HG03432 (cell line): Measurements from ENCODE around the gene ADGRL1.
"Not testable (repeated sequence)": the region's sequence is repeated elsewhere in the genome, so short reads cannot be mapped to it uniquely, and the experiment has no call there.

Experiments used
- ATAC-seq: cut with Tn5 transposase; IDR thresholded peaks from one replicate; pipeline ENCODE4 v1.9.1; 2021; ENCODE audit warnings: mild to moderate bottlenecking, moderate library complexity; ENCODE audit not compliant: unreplicated experiment

ADGRL1 gene

DNA sequence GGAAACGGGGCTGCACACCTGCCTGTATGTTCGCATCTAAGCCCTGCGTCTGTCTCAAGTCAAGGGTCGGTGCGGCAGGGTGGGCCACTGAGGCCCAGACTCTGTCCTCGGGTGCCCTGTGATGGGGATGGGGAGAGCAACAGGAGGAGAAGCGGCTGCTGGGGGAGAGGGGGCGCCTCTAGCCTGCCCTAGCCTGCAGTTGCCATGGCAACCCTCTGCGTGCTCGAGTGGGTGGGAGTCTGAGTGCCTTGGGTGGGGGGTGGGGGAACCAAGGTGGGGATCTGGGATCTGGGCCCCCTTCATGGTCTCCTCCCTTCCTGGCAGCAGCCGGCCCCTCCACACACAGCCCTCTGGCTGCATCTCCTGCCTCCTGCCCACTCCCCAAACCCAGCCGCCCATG, 10.8 kb downstream of the ADGRL1 start:
- not testable (repeated sequence) for ATAC-seq

DNA sequence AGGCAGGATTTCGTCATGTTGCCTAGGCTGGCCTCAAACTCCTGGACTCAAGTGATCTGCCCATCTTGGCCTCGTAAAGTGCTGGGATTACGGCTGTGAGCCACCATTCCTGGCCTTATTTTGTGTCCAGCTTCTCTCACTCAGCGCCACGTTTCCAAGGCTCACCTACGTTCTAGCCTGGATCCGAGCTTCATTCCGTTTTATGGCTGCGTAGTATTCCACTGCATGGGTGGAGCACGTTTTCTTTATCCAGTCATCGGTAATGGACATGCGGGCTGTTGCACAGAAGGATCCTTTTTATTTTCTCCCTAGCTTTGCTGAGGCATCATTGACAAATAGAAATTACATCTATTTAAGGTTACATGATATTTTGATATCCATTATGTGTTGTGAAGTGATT, 16.6 kb downstream of the ADGRL1 start:
- no peak for ATAC-seq

DNA sequence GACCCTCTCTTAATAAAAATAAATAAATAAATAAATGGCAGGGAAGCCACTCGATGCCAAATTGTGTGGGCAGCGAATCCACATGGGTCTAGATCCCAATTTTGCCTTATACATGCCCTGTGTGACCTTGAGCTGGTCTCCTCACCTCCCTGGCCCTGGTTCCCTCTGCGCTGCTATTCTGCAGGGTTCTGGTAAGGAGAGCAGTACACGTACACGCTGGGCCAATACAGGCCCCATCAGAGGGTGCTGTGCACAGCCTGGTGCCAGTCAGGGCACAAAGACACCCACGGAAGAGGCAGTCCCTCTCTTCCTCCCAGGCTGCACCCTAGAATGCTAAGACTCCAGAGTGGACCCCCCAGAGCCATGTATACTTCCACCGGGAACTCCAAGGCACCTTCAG, 17.9 kb downstream of the ADGRL1 start:
- not testable (repeated sequence) for ATAC-seq

DNA sequence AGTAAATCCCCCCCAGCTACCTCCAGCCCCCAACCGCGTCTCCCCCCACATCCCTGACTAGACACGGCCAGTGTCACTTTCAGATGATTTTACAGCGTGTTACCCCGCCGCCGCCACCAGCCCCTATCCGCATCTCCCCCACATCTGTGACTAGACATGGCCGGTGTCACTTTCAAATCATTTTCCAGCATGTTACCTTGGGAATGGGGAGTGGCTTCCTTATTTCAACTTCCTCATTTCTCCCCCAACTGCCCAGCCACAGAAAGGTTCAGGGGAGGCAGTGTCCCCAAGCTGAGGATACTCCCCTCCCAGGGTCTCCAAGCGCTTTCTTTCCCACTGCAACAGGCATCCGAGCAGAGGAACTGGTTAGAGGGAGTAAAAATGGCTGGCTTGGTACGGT, 18.4 kb downstream of the ADGRL1 start:
- ATAC-seq, result no peak

DNA sequence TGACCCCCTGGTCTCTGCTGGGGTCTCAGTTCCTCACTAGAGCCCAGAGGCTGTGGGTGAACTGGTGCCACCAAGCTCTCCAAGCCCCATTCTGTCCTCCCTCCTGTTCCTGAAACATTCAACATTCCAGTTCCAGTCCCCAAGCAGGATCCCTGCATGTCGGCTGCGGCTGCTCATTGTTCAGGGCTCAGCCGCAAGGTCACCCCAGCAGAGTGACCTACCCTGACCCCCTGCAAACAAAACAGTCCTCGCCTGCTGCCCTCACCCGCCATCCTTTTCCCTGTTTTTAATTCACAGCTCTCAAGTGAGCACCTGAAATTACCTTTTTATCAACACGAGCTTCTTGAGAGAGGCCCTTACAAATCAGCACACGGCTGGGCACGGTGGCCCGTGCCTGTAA, 19.3 kb downstream of the ADGRL1 start:
- not testable (repeated sequence) for ATAC-seq

DNA sequence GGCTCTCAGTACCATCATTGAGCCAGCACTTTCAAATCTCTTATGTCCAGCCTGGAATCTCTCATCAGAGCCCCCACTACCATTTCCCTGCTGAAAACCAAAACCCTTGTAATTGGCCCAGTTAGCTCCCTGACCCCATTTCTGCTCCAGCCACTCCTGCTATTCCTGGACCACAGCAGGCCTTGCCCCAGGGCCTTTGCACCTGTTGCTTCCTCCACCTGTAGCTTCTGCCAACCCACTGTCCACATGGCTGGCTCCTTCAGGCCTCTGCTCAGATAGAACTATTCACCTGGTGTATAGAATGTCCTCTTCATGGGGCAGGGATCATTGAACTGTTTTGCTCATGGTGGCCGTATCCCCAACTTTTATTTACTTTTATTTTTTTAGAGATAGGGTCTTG, 20.3 kb downstream of the ADGRL1 start:
- ATAC-seq, result not testable (repeated sequence)

DNA sequence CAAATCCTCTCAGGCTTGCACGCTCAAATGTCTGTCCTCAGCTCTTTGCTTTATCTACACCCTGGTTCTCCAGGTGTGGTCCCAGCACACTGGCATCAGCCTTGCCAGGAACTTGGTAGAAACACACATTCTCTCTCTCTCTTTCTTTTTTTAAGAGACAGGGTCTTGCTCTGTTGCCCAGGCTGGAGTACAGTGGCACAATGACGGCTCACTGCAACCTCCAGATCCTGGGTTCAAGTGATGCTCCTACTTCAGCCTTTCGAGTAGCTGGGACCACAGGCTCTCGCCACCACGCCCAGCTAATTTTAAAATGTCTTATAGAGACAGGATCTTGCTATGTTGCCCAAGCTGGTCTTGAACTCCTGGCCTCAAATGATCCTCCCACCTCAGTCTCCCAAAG, 20.8 kb downstream of the ADGRL1 start:
- ATAC-seq, result no peak

DNA sequence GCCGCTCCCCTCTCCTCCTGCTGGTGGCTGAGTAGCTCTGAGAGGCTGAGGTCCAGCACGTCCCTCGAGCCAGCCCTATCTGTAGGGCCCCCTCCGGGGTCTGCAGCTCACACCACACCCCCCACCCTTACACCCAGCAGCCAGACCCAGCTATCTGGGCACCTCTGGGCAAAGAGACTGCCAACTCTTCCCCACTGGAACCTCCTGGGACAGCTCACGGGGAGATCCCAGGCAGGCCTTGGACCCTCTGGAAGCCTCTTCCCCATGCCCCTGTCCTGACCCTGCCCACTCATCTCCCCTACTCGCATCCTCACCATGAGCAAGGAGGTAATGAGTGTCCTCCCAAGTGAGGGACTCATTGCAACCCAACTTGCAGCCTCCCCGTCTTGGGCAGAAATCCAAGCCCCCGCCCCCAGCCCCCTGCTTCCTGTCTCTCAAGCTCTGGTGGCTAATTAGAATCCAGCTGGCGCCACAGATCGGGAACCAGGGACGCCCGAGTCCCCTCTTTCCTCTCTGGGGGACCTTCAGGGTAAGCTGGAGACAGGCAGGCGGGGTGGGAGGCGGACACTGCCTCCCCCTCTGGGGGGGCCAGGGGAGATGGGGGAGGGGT, 22.1 kb downstream of the ADGRL1 start:
- no peak for ATAC-seq

DNA sequence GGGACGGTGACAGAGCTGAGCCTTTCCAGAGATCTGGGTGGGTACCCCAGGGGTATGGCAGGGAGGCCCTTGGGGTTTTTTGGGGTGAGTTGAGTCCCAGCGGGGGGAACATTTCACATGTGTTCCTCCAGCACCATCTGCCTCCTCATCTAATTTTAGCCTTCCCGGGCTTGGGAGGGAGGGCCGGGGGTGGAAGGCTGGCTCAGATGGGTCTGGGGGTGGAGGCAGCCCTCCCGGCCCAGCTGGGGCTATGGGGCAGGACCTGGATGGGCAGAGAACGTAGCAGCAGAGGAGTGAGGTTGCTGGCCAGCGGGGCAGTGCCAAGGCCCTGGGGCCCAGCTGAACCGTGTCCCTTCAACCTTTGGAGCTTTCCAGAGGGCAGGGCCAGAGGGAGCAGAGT, 23.5 kb downstream of the ADGRL1 start:
- no peak for ATAC-seq

DNA sequence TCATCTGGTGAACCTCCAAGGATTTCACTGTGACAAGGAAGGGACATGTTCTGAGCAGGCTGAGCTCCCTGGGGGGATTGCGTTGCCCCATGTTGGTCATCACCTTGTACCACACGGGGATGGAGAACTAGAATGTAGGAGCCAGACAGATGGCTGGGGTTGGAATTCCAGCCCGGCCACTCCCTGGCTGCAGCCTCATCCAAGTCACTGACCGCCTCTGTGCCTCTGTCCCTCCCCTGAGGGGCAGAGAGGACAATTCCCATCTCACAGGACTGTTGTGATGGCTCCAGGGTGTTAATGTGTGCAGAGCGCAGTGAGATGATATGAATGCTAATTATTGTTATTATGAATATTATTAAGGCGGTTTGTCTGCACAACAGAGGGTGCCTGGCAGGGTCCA, 24.1 kb downstream of the ADGRL1 start:
- ATAC-seq, result no peak

DNA sequence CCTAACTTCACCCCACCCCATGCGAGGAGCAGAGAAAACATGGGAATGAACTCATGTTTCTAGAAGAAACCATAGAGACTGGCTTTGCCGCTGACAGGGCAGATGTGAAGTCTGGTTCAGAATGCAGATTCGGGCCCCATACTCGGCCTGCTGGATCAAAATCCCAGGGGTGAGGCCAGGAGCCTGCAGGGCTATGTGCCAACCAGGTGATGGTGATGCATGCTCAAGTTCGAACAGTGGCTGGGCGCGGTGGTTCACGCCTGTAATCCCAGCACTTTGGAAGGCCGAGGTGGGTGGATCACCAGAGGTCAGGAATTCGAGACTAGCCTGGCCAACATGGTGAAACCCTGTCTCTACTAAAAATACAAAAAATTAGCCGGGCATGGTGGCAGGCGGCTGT, 24.8 kb downstream of the ADGRL1 start:
- not testable (repeated sequence) for ATAC-seq

DNA sequence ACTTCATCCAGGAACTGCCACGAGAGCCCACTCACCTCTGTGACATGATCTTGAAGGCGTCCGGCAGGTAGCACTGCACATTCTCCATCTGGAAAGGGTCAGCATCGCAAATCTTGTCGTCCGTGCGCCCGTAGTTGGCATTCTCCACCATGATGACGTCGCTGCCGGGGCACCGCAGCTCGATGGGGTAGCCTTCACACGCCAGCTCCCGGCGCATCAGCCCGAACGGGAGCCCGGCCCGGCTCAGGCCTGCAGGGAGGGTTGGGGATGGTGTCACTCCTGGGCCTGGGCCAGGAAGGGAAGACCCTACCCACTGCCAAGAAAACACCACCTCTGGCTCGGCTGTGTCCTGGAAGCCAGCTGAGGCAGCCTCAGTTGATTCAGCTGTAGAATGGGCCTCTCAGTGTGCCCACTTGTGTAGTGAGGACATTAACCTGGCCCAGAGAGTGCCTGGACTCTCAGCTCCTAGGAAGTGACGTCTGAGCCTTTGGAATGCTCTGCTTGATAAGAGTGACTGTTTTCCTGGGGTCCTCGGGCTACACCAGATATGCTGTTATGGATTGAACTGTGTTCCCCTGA, 28.4 kb downstream of the ADGRL1 start:
- no peak for ATAC-seq

DNA sequence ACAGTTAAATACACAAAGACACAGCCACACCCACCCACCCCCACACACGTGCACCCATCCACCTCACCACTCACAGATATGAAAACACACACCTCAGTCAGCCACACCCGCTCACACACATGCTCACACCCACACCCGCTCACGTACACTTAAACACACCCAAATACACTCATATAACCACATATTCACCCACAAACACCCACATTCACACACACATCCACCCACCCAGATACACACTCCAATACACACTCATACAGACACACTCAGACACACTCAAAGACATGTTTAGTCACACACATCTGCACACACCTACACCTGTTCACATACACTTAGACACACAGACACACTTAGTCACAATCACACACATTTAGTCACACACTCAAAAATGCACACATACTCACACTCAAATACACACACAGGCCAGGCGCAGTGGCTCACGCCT, 30.6 kb downstream of the ADGRL1 start:
- ATAC-seq, result no peak

DNA sequence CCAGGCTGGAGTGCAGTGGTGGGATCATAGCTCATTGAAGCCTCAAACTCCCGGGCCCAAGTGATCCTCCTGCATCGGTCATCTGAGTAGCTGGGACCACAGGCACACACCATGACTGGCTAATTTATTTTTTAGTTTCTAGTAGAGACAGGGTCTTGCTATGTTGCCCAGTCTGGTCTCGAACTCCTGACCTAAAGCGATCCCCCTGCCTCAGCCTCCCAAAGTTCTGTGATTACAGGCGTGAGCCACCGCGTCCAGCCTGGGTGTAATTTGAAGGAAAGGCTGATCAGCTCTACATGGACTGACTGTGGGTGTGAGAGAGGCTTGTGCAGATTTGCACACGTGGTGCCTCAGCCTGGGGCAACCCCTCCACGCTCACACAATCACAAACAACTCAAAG, 31.1 kb downstream of the ADGRL1 start:
- ATAC-seq, result no peak

DNA sequence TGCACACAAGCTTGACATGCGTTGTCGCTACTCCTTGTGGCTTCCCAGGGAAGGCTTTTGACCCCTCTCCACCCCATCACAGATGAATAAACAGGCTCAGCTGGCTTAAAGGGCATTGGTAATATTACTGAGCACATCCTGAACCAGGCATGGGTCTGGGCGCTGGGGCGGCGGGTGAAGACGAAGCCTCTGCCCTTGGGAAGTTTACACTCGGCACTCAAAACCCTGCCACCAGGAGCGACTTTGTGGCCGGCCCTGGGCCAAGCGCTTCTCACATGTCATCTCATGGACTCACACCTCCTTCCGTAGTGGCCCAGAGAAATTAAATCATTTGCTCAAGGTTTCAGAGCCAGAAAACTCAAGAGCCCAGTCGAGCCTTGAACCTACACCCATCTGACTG, 37.0 kb downstream of the ADGRL1 start:
- no peak for ATAC-seq

DNA sequence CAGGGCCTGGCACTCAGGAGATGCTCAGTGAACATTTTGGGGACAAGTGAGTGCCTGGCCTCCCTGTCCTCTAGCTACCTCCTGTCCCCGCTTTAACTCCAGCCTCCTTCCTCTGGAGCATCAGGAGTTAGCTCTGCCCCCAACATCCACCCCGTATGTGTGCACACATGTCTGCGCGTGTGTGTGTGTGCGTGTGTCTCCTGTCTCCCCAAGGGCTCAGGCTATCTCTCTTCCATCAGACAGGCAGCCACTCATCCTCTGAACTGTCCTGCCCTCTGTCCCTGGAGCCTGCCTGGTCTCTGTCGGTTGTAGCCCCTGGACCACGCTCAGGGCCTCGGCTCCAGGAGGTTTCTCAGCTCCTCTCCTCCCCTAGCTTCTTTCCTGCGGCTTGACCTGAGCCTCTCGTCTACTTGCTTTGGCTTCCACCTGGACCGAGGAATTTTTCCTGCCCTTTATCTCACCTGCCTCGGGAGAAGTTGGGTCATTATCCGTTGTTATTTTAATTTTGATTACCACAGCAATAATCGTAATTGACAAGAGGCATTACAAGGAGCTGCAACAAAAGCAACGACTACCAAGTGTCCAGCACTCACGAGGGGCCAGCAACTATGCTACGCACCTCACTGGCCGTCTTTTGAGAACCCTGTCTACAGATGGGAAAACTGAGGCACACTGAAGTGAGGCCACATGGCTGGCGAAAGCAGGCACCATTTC, 37.6 kb downstream of the ADGRL1 start:
- no peak for ATAC-seq

DNA sequence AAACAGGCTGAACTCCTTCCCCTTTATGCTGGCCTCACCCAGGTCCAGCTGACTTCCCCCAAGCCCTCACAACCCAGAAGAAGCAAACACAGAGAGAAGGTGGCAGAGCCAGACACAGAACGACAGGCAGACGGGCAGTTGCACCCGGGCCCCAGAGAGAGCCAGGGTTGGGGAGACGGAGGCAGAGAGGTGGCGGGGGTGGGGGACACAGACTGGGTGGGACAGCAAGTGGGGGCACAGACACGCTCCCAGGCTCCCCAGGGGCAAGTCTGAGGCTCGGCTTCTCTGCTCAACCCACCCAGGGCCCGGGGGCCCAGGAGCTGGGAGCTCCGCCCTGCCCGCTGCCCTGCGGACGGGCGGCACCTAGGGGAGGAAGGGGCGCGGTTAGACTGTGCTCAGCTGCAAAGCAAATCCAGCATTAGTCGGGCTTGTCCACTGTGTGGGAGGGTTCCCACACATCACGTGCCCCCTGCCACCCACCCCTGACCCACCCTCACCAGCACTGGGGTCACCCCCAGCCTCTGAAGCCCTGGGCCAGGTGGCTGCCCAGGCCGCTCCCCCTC, 38.3 kb downstream of the ADGRL1 start:
- no peak for ATAC-seq

DNA sequence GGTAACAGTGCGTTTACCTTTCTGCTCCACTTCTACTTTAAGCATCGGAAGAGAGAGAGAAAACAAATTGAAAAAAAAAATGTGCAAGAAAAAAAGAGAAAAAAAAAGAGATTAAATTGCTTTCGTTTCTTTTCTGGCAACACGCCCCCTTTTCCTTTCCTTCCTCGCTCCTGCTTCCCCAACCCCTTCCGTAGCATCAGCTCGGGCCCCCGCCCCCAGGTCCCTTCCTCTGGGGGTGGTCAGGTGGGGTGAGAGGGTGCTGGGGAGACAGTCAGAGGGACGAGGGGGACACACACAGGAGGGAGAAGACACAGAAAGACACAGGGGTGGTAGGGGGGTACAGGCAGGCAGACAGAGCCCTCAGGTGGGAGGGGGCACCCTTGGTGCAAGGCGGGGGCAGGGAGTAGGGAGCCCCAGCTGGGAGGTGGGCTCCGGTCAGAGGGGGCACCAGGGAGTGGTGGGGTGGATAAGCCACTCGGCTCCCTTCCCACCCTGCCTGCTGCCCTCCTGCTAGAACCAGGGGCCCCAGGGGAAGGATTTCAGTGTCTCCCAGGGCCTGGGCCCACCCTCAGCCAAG, 38.9 kb downstream of the ADGRL1 start:
- ATAC-seq, result no peak

DNA sequence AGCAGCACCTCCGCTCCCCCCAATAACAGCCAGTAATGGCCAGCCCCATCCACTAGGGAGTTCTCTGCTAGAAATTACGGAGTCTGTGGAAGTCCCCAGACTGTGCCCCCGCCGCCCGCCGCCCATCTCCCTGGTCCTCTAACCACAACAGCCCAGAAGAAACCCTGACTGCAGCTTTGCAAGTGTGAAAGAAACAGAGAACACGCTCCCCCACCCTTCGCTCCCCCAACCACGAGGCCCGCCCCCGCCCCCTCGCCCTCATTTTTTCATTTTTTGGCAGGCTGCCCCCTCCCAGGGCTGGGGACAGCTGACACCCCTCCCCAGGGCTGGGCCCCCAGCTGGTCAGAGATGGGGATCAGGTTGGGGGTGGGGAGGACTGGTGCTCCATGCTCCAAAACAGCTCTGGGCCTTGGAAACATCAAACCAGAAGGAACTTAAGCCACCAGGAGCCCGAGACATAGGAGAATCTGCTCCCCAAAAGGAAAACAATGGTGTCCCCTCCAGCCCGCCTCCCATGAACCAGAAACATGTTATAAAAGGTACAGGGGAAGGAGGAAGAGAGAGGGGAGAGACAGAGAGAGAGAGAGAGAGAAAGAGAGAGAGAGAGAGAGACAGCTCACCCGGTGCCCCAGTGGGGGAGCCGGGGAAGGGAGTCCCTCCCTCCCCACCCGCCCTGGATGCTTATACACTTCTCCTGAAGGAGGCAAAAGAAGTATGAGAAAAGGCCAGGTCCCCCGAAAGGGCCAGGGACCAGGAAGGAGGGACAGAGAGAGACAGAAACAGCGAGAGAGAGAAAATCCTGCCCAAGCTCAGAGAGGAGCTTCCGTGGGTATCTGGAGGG, 39.8 kb downstream of the ADGRL1 start:
- no peak for ATAC-seq

DNA sequence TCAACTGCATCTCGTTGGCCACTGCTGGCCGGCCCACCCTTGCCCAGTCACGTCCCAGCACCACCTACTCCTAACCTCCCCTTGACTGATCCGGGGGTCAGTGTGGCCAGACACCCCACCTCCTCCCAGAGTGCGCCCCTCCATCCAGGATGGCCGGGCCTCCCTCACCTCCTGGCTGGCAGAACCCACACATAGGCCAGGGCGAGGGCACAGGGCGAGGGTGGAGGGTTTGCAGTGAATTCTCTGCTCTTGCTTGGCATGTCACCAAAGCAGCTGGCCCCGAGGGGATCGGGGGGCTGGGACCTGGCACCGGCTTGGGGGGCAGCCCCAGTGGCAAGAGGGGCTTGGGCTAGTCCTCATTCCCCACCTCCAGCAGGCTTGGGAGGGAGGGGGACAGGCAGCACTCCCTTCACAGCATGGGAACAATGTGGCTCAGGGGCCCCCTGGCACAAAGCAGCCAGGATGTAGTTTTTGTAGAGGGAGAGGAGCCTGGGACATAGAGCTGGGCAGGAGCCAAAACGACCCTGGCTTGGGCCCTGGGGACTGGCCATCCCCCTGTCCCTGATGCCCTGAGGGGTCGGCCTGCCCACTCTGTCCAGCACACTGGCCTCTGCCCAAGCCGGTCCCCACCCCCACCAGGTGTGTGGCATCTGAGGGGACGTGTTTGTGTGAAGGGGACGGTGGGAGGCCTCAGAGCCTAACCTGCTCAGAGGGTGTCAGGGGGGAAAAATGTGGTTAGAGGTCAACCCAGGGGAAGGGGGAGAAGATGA, 41.1 kb downstream of the ADGRL1 start:
- ATAC-seq, result no peak
